ENCODE results near the gene CTSE.
"Not testable (repeated sequence)": the region's sequence is repeated elsewhere in the genome, so short reads cannot be mapped to it uniquely, and the experiment has no call there.

CTSE gene

DNA sequence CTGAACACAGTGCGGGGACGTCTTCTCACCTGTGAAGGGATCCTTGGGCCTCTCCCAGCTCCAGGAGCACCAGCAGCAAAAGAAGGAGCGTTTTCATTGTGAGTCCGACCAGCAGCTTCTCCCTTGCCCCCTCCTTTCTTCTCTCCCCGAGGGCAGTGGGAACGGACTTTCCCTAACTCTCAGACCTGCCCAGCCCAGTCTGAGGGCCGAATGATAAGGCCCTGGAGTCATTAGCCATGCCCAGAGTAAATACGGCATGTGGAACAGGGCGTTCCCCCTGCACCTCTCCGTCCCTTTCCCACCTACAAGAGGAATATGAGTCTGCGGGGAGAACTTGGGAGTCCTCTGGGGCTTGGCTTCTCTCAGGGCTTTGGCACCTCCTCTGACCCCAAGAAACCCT is at the start of gene CTSE:
Gene CTSE (minus strand): TSS at position 201 of the 400 bp plus-strand sequence. CDS start 104 bp downstream, at position 97.
- DNase-seq (ENCODE audit: low spot score) = no peak

DNA sequence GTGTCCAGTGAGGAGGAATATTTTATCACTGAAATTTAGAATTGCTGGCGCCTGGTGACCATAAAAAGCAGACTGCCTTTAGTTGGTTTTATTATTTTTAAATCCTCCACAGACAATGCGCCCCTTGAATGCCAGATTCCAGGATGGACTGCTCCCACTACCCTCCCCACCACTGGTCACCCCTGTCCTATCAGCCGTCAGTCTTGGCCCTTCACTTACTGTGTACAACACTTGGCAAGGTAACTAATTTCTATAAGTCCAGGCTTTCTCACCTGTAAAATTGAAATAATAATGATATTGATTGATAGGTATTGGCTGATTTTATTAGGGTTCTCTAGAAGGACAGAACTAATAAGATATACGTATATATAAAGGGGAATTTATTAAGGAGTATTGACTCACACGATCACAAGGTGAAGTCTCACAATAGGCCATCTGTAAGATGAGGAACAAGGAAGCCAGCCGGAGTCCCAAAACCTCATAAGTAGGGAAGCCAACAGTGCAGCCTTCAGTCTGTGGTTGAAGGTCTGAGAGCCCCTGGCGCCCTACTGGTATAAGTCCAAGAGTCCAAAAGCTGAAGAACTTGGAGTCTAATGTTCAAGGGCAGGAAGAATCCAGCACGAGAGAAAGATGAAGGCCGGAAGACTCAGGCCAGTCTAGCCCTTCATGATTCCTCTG is 47.1 kb upstream of the CTSE start:
- DNase-seq (ENCODE audit: low spot score) = no peak

DNA sequence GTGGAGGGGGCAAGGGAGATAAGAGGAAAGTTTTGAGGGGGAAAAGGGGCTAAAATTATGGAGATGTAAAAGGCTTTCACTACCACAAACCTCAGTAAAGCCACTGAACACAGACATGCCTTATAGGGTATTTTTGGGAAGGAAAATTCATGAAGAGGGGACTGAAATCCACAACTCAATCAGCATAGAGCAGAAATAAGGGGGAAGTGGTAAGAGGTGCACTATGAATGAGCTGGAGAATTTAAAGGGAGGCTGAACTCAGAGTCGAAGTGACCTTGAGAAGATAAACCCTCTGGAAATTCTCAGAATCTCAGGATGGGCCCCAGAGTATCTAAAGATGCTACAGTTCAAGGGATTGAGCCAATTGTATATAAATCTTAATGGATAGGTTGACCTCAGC is 44.6 kb upstream of the CTSE start:
- DNase-seq (ENCODE audit: low spot score) = no peak

DNA sequence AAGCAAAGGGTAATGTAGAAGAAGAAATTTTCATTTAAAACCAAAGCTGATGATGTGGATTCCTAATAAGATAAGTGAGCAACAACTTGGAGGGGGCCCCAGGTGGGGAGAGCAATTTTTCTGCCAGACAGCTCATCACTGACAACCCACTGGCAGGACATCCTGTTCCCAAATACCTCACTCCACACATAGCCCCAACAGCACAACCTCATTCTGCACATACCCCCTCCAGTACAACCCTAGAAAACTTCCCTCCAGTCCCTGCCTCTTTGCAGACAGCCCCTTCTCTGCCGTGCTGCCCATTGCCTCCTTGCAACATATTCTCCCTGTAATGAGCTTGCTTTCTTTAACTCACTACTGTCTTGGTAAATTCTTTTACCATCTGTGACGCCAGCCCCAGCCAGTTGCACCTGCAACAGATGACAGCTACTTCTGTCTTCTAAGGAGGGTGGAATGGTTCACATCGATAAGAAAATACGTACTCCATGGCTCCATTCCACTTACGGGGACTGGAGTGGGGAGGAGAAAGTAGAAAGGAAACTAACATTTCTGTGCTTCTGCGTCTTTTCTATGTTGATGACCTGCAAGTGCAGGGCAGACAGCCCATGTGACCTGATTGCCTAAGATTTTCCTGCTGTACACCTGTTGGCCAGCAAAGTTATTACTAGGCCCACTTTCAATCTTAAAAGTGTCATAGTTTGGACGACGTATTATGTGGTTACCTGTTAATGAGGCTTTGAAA is 44.0 kb upstream of the CTSE start:
- no peak for DNase-seq (ENCODE audit: low spot score)

DNA sequence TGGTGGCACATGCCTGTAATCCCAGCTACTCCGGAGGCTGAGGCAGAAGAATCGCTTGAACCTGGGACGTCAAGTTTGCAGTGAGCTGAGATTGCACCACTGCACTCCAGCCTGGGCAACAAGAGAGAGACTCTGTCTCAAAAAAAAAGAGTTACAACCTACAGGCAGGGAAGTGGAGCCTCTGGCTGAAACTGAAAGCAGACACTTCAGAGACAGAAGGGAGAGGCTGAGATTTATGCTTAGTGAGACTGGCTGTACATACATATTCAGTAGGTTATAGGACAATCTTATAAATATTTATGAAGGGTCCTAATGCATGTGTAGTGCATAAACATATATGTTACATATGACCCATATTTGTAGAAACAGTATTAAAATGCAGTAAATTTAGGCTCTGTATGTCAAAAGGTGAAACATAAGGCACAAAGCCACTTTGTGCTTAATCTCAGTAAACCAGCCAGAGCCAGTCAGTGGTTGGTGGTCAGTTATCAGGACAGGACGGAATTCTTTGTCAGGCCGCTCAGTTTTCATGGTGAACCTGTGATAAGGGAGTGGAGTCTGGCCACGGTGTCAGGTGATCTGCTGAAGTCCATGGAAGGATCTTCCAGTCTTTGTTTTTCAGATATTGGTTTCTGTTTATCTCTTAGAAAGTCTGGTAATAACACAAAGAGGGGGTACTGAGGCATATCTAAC is 42.9 kb upstream of the CTSE start:
- DNase-seq (ENCODE audit: low spot score) = no peak

DNA sequence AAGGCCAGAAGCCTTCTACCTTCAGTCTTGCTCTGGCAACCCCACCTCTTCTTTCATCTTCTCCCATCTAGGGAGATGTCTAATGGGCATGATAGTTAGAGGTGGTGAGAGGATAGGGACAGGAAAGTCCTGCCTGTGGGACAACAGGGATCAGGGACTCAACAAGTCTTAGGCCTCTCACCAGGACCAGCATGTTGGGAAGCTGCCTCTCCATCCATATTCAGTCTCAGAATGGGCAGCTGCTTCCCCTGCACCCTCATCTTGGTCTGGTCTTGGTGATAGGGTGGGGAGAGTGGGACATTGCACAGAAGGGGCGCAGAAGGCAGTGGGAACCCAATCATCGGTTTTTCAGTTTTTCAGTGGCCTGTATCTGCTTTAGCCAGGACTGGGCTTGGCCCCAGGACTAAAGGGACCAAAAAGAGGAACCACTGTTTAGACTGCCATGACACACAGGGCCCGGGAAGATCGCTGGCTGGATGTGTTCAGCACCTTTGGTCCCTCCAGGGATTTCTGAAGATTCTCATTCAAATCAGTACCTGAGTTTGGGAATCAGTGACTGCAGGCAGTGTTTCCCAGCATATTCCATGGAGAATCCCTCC is 42.0 kb upstream of the CTSE start:
- DNase-seq (ENCODE audit: low spot score) = no peak

DNA sequence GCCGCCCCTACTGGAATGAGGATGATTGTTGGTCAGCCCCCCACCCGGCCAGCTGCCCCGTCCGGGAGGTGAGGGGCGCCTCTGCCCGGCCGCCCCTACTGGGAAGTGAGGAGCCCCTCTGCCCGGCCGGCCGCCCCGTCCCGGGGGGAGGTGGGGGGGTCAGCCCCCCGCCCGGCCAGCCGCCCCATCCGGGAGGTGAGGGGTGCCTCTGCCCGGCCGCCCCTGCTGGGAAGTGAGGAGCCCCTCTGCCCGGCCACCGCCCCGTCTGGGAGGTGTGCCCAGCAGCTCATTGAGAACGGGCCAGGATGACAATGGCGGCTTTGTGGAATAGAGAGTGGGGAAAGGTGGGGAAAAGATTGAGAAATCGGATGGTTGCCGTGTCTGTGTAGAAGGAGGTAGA is 40.8 kb upstream of the CTSE start:
- not testable (repeated sequence) for DNase-seq (ENCODE audit: low spot score)

DNA sequence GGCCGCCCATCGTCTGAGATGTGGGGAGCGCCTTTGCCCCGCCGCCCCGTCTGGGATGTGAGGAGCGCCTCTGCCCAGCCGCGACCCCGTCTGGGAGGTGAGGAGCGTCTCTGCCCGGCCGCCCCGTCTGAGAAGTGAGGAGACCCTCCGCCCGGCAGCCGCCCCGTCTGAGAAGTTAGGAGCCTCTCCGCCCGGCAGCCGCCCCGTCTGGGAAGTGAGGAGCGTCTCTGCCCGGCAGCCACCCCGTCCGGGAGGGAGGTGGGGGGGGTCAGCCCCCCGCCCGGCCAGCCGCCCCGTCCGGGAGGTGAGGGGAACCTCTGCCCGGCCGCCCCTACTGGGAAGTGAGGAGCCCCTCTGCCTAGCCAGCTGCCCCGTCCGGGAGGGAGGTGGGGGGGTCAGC is 40.3 kb upstream of the CTSE start:
- DNase-seq (ENCODE audit: low spot score) = not testable (repeated sequence)

DNA sequence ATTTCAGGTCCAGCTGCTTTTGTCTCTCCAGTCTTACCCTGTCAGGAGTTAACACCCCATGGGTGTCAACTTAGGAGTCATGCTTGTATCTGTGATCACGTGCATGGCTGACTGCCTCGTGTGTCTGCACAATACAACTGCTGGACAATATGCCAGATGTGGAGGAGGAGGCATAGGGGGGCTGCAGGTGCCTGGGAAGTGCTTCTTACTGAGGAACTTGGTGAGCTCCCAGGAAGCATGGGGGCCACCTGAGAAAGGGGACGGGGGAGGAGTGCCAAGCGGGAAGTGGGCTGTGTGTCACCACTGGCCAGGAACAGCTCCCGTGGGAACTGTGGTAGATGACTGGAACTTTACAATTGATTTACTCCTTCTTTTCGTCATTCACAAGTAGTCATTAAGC is 38.8 kb upstream of the CTSE start:
- no peak for DNase-seq (ENCODE audit: low spot score)

DNA sequence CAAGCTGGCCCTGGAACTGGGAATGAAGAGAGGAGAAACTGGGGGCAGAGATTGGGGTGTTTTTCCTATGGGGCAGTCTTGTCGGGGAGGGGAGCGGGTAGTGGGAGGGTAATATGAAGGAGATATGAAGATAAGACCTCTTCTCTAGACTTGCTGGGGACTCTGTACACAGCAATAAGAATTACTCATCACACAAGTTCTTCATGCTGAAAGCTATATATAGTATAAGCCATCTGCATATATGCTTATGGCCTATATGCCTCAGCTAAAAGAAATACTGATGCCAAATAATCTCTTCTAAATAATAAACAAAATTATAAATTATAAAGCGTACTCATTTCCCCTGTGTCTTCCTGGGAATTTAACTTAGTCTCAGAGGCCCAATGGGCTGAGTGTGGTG is 37.1 kb upstream of the CTSE start:
- DNase-seq (ENCODE audit: low spot score) = no peak

DNA sequence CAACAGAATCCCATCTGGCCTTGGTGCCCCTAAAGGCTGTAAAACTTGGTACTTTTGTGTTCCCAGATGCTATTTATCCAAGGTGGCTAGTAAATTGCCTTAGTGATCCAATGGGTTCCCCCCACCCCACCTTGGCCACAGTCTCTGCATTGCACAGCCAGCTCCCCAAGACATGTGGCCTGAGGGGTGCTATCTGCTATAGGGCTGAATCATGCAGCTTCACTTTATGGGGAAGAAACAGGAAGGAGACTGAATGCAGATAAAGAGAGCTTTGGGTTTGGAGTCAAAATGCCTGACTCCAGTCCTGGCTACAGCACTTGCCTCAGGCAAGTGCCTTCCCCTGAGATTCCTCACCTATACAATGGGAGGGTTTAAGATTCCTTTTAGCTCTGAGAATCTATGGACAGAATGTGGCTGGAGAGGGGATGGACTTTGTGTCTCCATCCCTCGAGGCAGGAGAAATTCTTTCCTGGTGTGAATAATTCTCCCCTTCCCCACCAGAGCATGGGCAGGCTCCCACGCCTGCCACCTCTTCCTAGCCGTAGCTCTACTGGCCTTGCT is 35.7 kb upstream of the CTSE start:
- no peak for DNase-seq (ENCODE audit: low spot score)

DNA sequence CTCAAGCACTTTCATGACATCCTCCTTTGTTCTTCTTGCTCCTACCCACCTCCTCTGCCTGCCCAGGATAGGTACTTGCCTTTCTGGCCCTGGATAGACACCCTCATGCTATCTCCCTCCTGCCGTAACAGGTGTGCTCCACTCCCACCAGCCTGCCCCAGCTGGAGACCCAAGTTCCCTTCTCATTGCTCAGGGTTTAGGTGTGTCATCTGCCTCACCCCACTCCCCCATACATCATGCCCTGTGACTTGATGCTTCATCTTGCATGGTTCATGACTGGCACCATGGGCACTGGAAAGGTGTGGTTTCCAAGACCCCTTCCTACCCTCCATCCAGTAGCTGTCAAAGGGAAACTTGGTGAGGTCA is 35.2 kb upstream of the CTSE start:
- DNase-seq (ENCODE audit: low spot score) = no peak

DNA sequence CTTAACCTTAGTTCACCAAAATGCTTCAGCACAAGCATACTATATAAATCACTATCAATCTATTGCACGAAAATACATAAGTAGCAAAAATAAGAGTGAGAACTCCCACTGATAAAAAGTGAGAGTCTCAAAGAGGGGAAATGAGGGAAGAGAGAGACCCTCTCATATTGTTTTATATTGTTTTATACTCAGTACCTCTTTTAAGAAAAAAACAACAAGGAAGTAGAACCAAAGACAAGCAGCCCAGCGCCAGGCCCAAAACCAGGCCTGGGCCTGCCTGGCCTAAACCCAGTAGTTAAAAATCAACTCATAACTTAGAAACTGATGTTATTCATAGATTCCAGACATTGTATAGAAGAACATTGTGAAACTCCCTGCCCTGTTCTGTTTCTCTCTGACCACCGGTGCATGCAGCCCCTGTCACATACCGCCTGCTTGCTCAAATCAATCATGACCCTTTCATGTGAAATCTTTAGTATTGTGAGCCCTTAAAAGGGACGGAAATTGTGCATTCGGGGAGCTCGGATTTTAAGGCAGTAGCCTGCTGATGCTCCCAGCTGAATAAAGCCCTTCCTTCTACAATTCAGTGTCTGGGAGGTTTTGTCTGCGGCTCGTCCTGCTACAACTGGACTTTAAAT is 34.7 kb upstream of the CTSE start:
- not testable (repeated sequence) for DNase-seq (ENCODE audit: low spot score)

DNA sequence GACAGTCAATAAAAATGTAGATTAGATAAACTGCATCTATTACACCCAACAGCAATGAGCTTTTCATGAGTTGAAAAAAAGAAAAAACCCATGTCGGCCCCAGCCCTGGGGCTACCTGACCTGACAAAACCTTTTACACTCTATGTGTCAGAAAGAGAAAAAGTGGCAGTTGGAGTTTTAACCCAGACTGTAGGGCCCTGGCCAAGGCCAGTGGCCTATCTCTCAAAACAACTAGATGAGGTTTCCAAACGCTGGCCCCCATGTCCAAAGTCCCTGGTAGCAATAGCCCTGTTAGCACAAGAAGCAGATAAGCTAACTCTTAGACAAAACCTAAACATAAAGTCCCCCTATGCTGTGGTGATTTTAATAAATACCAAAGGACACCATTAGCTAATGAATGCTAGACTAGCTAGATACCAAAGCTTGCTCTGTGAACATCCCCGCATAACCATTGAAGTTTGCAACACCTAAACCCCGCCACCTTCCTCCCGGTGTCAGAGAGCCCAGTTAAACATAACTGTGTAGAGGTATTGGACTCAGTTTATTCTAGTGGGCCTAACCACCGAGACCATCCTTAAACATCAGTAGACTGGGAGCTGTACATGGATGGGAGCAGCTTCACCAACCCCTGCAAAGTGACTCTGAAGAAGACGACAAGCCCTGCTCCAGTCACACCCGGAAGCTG is 32.1 kb upstream of the CTSE start:
- not testable (repeated sequence) for DNase-seq (ENCODE audit: low spot score)

DNA sequence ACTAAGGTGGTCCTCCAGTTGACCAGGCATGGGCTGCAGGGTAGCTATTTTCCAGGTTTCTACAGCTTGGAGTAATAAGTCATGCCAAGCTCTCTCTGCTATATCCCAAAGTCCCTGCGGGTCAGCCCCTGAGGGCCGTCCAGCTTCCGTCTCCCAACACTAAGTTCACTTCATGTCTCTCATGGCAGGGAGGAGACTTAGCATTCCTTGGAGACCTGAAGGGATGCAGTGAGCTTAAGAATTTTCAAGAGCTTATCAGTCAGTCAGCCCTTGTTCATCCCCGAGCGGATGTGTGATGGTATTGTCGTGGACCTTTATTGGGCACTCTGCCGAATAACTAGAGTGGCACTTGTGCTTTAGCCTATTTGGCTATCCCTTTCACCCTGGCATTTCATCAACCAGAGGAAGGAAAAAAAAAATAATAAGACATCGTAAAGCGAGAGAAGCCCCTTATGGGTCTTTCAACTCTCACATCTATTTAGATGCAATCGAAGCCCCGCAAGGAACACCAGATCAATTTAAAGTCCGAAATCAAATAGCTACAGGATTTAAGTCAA is 31.5 kb upstream of the CTSE start:
- DNase-seq (ENCODE audit: low spot score) = not testable (repeated sequence)

DNA sequence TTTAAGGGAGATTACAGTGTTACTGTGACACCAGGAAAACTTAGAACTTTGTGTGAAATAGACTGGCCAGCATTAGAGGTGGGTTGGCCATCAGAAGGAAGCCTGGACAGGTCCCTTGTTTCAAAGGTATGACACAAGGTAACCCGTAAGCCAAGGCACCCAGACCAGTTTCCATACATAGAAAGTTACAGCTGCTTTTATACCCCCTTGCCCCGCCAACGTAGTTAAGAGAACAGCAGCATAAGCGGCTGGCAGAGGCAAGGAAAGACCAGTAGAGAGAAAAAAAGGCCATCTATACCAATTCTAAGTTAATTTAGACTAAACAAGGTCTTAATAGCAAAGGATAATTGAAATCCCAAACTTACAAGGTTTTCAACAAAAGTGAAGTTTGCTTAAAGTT is 29.9 kb upstream of the CTSE start:
- not testable (repeated sequence) for DNase-seq (ENCODE audit: low spot score)

DNA sequence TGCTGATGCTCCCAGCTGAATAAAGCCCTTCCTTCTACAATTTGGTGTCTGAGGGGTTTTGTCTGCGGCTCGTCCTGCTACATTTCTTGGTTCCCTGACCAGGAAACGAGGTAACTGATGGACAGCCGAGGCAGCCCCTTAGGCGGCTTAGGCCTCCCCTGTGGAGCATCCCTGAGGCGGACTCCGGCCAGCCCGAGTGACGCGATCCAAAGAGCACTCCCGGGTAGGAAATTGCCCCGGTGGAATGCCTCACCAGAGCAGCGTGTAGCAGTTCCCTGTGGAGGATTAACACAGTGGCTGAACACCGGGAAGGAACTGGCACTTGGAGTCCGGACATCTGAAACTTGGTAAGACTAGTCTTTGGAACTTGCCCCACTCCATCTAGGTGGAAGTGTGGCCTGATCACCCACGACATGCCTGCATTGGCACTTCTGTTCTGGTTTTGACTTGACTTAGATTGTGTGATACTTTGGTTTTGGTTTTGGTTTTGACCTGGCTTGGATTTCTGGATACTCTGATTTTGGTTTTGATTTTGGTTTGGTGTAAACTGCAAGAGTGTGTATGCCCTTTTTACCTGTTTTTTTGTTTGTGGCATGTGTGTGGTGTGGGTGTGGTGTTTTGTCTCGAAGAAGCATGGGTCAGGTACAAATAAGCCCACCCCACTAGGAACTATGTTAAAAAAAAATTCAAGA is 29.4 kb upstream of the CTSE start, which contains the start of gene RHEX:
Gene RHEX (plus strand): TSS at position 255 of the 692 bp plus-strand sequence. CDS start 44,656 bp downstream, outside the sequence.
- DNase-seq (ENCODE audit: low spot score) = not testable (repeated sequence)

DNA sequence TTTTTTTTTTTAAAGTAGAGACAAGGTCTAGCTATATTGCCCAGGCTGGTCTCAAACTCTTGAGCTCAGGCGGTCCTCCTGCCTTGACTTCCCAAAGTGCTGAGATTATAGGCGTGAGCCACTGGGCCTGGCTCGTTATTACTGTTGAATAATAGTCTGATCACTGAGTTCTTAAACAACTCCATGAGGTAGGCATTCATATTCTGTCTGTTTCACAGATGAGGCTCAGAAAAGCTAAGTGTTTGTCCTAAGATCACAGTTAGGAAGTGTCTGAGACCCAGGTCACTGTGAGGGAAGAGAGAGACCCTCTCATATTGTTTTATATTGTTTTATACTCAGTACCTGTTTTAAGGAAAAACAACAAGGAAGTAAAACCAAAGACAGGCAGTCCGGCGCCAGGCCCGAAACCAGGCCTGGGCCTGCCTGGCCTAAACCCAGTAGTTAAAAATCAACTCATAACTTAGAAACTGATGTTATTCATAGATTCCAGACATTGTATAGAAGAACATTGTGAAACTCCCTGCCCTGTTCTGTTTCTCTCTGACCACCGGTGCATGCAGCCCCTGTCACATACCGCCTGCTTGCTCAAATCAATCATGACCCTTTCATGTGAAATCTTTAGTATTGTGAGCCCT is 28.7 kb upstream of the CTSE start:
- DNase-seq (ENCODE audit: low spot score) = not testable (repeated sequence)

DNA sequence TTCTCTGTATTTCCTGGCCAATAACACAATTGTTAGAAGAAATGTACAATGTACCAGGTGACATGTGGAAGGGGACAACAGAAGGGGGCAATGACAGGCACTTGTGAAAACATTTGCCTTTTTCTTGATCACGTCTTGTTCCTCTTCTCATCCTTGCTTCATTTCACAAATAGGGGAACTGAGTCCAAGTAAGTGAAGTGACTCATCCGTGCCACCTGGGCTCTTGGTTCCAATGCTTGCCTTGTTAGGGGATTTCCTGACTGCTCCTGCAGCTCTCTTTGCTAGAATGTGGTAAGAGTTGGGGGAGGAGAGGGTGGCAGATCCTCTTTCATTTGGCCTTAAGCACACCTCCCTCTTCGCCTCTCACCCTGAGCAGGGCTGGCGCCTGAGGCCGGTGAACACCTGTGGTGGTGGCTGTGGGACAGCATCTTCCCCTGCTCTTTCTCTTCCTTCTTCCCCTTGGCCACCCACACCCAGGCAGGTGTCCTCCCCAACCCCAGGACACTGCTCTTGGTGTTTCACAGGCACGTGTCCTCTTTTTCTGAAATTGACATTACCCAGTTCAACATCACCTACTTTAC is 27.1 kb upstream of the CTSE start:
- DNase-seq (ENCODE audit: low spot score) = no peak

Measured in left forelimb (tissue), 1 donor.